Islet precursor cell (in vitro differentiated cells): ENCODE results near the gene PARD3B.

Source experiments
- DNase-seq: peaks from one replicate; pipeline ENCODE4 v3.0.0-alpha.2; 2018

PARD3B gene

DNA sequence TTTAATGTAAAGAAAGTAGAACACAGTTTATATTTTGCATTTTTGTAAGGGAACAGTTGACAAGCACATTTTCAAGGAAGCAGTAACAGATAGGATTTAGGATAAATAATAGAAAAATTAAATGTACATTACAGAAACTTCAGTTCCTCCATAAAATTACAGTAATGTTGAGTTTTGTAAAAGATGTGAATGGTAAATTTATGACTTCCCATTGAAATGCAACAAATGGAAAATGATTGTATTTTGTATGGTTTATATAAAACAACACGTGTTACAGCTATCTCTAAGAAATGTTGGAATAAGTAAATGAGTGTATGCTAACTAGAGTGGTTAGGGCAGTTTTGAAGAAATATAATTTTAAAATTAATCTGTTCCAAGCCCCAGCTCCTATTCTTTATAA lies 227.3 kb downstream of the PARD3B start:
- DNase-seq, result no peak

DNA sequence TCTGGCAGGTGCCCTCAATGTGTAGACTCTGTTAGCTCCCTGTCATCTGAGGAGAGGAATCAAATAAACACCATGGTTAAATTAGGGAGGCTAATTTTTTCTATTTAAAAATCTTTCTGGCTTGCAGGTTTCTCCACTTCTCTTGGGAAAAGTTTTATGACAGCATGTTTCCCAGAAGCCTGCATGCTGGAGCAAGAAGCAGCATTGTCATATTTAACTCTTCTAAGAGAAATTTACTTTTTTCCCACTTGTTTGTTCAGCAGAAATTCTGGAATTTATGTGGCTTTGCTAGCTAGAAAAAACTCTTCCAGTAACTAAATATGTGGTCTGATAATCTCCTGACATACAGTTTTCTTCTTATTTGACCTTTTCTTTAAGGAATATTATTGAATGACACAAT lies 230.5 kb downstream of the PARD3B start:
- DNase-seq, result no peak

DNA sequence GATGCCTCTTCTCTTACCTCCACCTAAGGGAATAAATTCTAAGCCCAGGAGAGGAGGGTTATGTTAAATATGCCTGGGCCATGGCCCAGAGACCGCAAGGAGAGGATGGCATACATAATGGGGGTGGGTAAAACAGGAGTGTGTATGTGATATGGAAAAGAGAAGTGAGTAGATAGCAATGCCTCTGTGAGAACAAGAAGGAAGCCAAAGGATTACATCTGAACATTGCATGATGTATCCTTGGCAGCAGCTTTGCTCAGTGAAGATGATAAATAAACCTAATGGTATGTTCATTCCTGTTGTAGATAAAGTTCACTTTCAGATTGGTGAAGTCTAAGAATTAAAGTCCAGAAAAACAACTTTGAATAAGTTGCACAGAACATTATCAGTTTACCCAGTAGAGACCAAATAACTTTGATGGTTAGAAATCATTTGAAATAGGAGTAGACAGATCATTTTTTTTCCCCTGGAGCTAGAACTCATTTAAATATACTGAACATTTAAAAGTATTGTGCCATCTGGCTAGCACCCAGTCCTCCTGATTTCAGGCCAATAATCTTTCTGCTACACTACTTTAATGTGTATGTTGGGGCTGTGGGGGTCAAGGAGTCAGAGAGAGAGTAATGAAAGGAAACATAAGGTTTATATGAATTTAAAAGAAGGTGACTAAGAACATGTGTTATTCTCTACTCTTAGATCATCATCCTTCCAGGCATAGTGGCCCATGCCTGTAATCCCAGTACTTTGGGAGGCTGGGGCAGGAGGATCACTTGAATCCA lies 231.7 kb downstream of the PARD3B start:
- DNase-seq, result no peak

- no peak for DNase-seq
Observed at GRCh38 chr2:204779771-204780170, 234.5 kb downstream of the PARD3B start.

DNA sequence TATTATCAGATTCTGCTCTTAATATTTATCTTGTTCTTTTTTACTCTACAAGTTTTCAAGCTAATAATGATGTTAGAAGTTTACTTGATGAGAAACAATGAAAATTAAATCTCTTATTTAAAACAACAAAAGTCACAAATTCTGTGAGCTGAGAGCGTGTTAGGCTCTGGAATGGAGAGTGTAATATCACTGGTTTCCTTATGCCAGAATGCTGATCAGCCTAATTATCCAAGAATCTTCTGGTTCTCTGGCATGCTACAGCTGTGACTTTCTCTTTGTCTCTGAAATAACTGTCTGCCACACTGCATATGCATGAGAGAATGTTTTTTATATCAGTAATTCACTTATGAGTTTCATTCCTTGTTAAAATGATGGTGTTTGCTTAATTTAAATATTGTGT lies 236.7 kb downstream of the PARD3B start:
- no peak for DNase-seq

DNA sequence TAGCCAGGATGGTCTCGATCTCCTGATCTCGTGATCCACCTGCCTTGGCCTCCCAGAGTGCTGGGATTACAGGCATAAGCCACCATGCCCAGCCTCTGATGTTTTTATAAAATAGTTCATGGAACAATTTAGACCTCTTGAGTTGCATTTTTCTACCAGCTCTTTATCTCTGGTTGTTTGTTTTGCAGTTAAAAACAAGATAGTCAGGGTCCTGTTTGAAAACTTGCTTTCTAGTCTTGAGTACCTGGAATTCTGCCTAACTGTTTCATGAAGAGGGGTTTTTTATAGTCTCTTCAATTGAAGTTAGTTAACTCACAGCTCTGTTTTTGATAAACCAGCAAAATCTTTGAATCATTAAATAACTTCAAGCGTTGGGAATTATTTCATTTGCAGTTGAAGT lies 244.8 kb downstream of the PARD3B start:
- no peak for DNase-seq

GRCh38 chr2:204791230-204791629 lies 246.0 kb downstream of the PARD3B start:
- no peak for DNase-seq

GRCh38 chr2:204794624-204795023 lies 249.3 kb downstream of the PARD3B start:
- DNase-seq, result no peak

DNA sequence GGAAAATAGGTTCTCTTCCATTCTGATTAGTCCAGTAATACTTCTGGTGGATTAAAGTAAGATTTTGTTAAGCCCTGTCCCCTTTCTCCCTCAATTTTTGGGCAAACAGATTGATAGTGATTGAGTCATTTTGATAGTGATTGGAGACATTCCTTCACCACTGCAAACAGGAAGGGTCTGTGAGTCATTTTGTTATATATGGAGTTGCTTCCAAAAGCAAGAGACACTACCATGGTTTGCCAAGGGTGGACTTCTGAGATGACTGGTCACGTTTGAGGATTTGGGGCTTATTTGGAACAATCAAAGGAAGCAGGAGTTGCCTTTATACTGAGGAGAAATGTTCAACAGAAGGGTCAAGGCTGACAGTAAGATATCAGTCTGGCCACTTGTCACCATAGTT lies 249.9 kb downstream of the PARD3B start:
- DNase-seq, result no peak

DNA sequence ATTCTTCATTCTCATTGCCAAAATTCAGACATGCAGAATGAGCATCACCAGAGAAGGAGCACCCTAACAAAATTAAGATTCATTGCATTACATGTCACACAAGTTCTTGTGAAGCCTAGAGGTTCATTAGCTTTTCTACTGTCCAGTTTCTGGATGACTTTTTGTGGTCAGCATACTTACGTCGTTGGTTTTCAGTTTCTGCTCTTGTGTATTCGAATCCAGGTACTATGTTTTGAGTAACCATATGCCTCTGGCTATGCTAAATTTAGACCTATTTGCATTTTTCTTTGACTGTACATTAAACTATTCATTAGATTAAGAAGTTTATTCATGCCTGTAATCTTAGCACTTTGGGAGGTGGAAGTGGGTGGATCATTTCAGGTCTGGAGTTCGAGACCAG lies 251.3 kb downstream of the PARD3B start:
- no peak for DNase-seq

GRCh38 chr2:204799791-204800190 lies 254.5 kb downstream of the PARD3B start:
- no peak for DNase-seq

- DNase-seq, result no peak
Observed at GRCh38 chr2:204808494-204808893, 263.2 kb downstream of the PARD3B start.

- no peak for DNase-seq
Observed at GRCh38 chr2:204824751-204825453, 279.6 kb downstream of the PARD3B start.

GRCh38 chr2:204825681-204826080 lies 280.4 kb downstream of the PARD3B start:
- DNase-seq, result no peak

GRCh38 chr2:204827701-204828590 lies 282.7 kb downstream of the PARD3B start:
- no peak for DNase-seq

- no peak for DNase-seq
Observed at GRCh38 chr2:204834716-204835384, 289.6 kb downstream of the PARD3B start.

- DNase-seq, result no peak
Observed at GRCh38 chr2:204835786-204836185, 290.5 kb downstream of the PARD3B start.

DNA sequence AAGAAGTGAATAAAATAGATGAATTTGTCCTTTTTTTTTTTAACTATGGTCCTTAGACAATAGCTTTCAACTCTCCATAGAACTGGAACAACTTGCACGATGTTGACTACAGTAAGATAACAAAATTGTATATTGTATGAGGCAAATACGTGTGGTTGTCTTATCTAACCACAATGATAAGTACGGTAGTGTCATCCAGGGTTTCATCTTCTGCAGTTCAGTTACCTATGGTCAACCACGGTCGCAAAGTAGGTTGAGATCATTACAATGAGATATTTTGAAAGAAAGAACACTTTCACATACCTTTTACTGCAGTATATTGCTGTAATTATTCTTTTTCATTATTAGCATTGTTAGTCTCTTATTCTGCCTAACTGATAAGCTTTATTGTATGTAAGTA lies 295.2 kb downstream of the PARD3B start:
- DNase-seq, result no peak

- DNase-seq, result no peak
Observed at GRCh38 chr2:204842068-204842467, 296.8 kb downstream of the PARD3B start.

- DNase-seq, result peak; percentile 57
Observed at GRCh38 chr2:204842661-204843485, 297.6 kb downstream of the PARD3B start.

DNA sequence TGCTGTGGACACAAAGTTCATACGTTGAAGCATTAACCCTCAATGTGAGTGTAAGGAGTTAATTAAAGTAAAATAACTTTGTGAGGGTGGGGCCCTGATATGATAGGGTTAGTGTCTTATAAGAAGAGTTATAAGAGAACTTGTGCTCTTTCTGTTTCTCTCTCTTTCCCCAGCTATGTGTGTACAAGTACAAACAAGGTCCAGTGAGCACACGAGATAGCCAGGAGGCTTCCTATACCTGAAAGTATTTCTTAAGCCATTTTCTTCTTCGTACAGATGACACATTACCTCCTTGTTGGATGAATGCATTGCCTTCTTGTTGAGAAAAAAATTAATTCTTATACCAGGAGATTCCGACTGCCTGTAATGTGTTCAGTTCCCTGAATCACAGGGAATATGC lies 301.2 kb downstream of the PARD3B start:
- DNase-seq, result no peak

DNA sequence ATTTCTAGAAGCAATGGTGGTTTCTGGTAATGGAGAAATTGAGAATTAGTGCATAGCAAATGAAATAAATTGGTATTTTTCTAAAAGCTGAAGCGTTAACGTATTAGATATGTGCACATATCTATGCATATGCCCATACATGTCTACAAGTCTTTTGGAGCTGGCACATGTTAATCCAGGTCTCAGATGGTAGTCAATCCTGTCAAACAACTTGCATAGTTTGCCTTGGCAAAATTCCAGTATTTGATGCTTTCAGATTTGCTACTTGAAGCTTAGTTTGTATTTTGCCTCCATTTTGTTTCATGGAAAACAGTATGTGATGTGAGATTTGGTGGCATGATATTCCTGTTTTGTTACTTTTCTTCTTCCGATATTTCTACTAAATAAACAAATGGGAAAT lies 304.6 kb downstream of the PARD3B start:
- no peak for DNase-seq
